Sigmoid colon (tissue), 7 donors: ENCODE results near the gene RAB40B. TPM values are rescaled to one million over a fixed set of nuclear protein-coding genes. Genes with fewer than 3 reads are reported as not detected.

Experiments used
- DNase-seq: peaks from one replicate; pipeline ENCODE4 v3.0.0-alpha.2; 2019
- H3K27ac ChIP-seq, 4 donors: fragments of 200-600 bp; sonication (generic); one replicate each; pipeline ENCODE4 v1.5.1; 2016 to 2019; ENCODE audit warnings: mild to moderate bottlenecking in 1 of 4
- H3K27me3 ChIP-seq, 3 donors: fragments of 200-600 bp; sonication (generic); one replicate each; pipeline ENCODE4 v1.5.1; 2019; ENCODE audit warnings: mild to moderate bottlenecking in 1 of 3
- H3K36me3 ChIP-seq, 4 donors: fragments of 200-600 bp; sonication (generic); one replicate each; pipeline ENCODE4 v1.5.1; 2016 to 2019
- H3K4me1 ChIP-seq, 4 donors: fragments of 200-600 bp; sonication (generic); one replicate each; pipeline ENCODE4 v1.5.1; 2017 to 2019
- H3K4me3 ChIP-seq, 4 donors: fragments of 200-600 bp; sonication (generic); one replicate each; pipeline ENCODE4 v1.5.1; 2017 to 2019; ENCODE audit warnings: mild to moderate bottlenecking in 2 of 4, moderate library complexity in 1 of 4
- H3K9me3 ChIP-seq, 4 donors: fragments of 200-600 bp in 3 of 4; sonication (generic) in 3 of 4; one replicate each; pipeline versions ENCODE4 v1.5.1 to v1.6.1; 2013 to 2019
- EP300 ChIP-seq, 4 donors: sonication (generic); formaldehyde crosslinking; IDR thresholded peaks; one replicate each; pipeline ENCODE4 v1.6.1; 2017; ENCODE audit warnings: antibody characterized with exemption in 4 of 4
- POLR2A ChIP-seq, 2 donors: fragments of 450-650 bp; IDR thresholded peaks; one replicate each; pipeline ENCODE4 v1.6.1; 2016; ENCODE audit warnings: antibody characterized with exemption in 2 of 2, mild to moderate bottlenecking in 2 of 2, moderate library complexity in 2 of 2
- POLR2AphosphoS5 ChIP-seq, 4 donors: sonication (generic); formaldehyde crosslinking; IDR thresholded peaks; one replicate each; pipeline ENCODE4 v1.6.1; 2017; ENCODE audit warnings: antibody characterized with exemption in 4 of 4
- WGBS, 2 donors: extraction: QIAGEN DNeasy Blood & Tissue Kit; methylation state at CpG; one replicate each; pipeline ENCODE4 v1.1.7; 2013; 5-methylcytosine and 5-hydroxymethylcytosine counted together
- intact Hi-C: fragments of 100-400 bp; cut with DNase I; formaldehyde crosslinking; loops from one replicate; pipeline ENCODE4 v1.15.1; 2023
- polyA plus RNA-seq, 3 donors: library from polyadenylated mRNA; stranded (reverse); fragments of 200-250 nt; gene quantifications; one replicate each; pipeline ENCODE4 v1.2.3, GENCODE V29; 2013
- total RNA-seq, 4 donors: library from RNA; depleted of rRNA; stranded (reverse); fragments of >200 nt; gene quantifications; one replicate each; pipeline ENCODE4 v1.1.0, GENCODE V29; 2016
- TF ChIP-seq, protein P1 (sequence below), 4 experiments: fragments of 450-650 bp in 3 of 4; fragments of 200-600 bp in 1 of 4; IDR thresholded peaks; one replicate each; pipeline ENCODE4 v1.5.1; 2016 to 2019; ENCODE audit warnings: antibody characterized with exemption in 4 of 4, mild to moderate bottlenecking in 3 of 4, moderate library complexity in 2 of 4
- donor health status: healthy with polysubstance abuse.
- donor health status: Bipolar disorder and iron deficiency.
- donor health status: healthy.

Gene RAB40B
- total and polyA plus RNA-seq, 7 donors, result 11.7 to 32.7 (median 23.2) TPM

DNA sequence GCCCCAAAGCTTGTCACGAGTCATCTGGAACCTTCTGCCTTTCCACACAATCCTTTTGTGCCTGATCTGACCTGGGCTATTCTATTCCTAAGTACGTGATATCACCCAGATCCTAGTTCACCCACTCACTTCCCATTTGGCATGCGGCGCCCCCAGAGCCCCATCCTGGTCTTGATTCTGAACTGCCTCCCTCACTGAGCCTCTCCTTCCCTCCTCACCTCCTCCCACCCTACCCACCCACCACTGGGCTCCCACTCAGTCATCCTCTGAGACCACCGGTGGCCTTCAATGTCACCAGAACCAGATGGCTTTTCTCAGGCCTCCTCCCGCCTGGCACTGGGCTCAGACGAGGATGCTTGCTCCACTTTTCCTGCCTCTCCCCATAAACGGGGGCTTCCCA lies 68.8 kb downstream of the RAB40B start:
- intact Hi-C loops, result loop anchor here (10.0 kb wide), 1 partner anchor 275 kb away; the partner anchor contains the start of gene TEX19
- H3K36me3 ChIP-seq, result peaks cover 11 to 68% (median 39%) of the 10 kb centered on the region in 4 donors

DNA sequence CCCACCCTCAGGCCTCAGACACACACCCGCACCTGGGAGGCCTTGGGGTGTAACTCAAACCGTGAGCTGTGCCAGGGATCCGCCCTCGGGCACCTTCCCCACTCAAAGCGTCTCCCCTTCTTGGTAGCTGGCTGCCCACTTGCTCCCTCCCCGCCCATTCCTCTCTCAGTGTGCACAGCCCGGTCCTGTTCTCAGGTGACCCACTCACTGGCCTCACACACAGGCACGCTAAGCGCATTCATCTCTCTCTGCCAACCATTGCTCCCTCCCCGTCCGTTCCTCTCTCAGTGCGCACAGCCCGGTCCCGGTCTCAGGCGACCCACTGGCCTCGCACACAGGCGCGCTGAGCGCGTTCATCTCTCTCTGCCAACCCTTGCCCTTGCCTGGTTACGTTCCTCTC lies 71.1 kb downstream of the RAB40B start:
- Histone ChIP-seq H3K27ac (peak overlapping the region in 1 of 4 donors; percentile 25), H3K4me3 (no peak overlapping the region), H3K4me1 (no peaks in the 10 kb centered on the region), H3K27me3 (no peaks in the 10 kb centered on the region), H3K9me3 (no peaks in the 10 kb centered on the region), H3K36me3 (peaks cover 13 to 83% (median 47%) of the 10 kb centered on the region in 4 donors)
- DNase-seq, result no peak
- no peak for TF ChIP-seq EP300 (IDR thresholded peaks at IDR 0.05)
- no peak for TF ChIP-seq POLR2A (IDR thresholded peaks at IDR 0.05)
- TF ChIP-seq POLR2AphosphoS5 (IDR thresholded peaks at IDR 0.05), result no peak
- TF ChIP-seq, protein P1, sequence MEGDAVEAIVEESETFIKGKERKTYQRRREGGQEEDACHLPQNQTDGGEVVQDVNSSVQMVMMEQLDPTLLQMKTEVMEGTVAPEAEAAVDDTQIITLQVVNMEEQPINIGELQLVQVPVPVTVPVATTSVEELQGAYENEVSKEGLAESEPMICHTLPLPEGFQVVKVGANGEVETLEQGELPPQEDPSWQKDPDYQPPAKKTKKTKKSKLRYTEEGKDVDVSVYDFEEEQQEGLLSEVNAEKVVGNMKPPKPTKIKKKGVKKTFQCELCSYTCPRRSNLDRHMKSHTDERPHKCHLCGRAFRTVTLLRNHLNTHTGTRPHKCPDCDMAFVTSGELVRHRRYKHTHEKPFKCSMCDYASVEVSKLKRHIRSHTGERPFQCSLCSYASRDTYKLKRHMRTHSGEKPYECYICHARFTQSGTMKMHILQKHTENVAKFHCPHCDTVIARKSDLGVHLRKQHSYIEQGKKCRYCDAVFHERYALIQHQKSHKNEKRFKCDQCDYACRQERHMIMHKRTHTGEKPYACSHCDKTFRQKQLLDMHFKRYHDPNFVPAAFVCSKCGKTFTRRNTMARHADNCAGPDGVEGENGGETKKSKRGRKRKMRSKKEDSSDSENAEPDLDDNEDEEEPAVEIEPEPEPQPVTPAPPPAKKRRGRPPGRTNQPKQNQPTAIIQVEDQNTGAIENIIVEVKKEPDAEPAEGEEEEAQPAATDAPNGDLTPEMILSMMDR (IDR thresholded peaks at IDR 0.05), result no peak
- WGBS, 2 donors, result 89 to 92% methylated on average over 21 of the region's 21 CpGs
- intact Hi-C loops, result no loop called here

More for the DNA sequence above, 68.8 kb downstream of the RAB40B start:
- no peak overlapping the region for H3K27ac ChIP-seq
- no peak overlapping the region for H3K4me3 ChIP-seq
- DNase-seq, result no peak
- H3K9me3 ChIP-seq, result no peaks in the 10 kb centered on the region
- TF ChIP-seq POLR2AphosphoS5 (IDR thresholded peaks at IDR 0.05), result no peak
- no peaks in the 10 kb centered on the region for H3K27me3 ChIP-seq
- WGBS, 2 donors, result 88 to 91% methylated on average over 8 of the region's 8 CpGs
- H3K4me1 ChIP-seq, result no peaks in the 10 kb centered on the region

- 85 to 90% methylated on average over 15 of the region's 15 CpGs for WGBS, 2 donors
- peaks cover 13 to 99% (median 62%) of the 10 kb centered on the region in 4 donors for H3K36me3 ChIP-seq
- H3K9me3 ChIP-seq, result no peaks in the 10 kb centered on the region
- no peak for DNase-seq
- H3K4me1 ChIP-seq, result no peaks in the 10 kb centered on the region
- no peak overlapping the region for H3K4me3 ChIP-seq
- TF ChIP-seq EP300 (IDR thresholded peaks at IDR 0.05) (no peak), POLR2A (IDR thresholded peaks at IDR 0.05) (no peak), POLR2AphosphoS5 (IDR thresholded peaks at IDR 0.05) (no peak)
- TF ChIP-seq, protein P1 (IDR thresholded peaks at IDR 0.05), result no peak
- intact Hi-C loops, result no loop called here
- no peak overlapping the region for H3K27ac ChIP-seq
- H3K27me3 ChIP-seq, result no peaks in the 10 kb centered on the region
These were observed 74.8 kb downstream of the RAB40B start for GRCh38 chr17:82623707-82624106.

- 85 to 90% methylated on average over 10 of the region's 10 CpGs for WGBS, 2 donors
- Histone ChIP-seq H3K4me1 (no peaks in the 10 kb centered on the region), H3K27me3 (no peaks in the 10 kb centered on the region), H3K9me3 (no peaks in the 10 kb centered on the region), H3K4me3 (no peak overlapping the region), H3K27ac (no peak overlapping the region), H3K36me3 (peaks cover 13 to 99% (median 77%) of the 10 kb centered on the region in 4 donors)
- TF ChIP-seq POLR2A (IDR thresholded peaks at IDR 0.05), result no peak
- no peak for TF ChIP-seq POLR2AphosphoS5 (IDR thresholded peaks at IDR 0.05)
- TF ChIP-seq, protein P1 (IDR thresholded peaks at IDR 0.05), result no peak
- no peak for TF ChIP-seq EP300 (IDR thresholded peaks at IDR 0.05)
- intact Hi-C loops, result no loop called here
- DNase-seq, result no peak
These were observed 78.9 kb downstream of the RAB40B start for GRCh38 chr17:82619641-82620040.

DNA sequence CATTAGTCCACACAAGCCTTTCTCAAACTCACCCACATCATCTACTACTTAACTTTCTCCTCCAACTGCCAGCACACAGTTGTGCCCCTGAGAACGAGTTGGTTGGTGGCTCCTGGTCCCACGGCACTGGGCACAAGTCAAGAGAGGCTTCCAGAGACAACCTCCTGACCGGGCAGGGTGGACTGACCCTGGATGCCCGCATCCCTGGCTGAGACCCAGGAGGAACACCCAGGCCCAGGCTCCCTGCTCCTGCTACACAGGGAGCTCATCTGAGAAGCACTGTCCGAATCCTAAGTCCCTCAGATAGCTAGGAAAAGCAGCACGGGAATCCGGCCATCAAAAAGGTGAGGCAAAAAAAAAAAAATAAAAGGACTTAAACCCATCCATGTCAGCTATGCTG lies 79.3 kb downstream of the RAB40B start:
- peaks cover 13 to 99% (median 73%) of the 10 kb centered on the region in 4 donors for H3K36me3 ChIP-seq
- no peaks in the 10 kb centered on the region for H3K27me3 ChIP-seq
- no peak overlapping the region for H3K4me3 ChIP-seq
- DNase-seq, result no peak
- H3K9me3 ChIP-seq, result no peaks in the 10 kb centered on the region
- intact Hi-C loops, result no loop called here
- H3K4me1 ChIP-seq, result no peaks in the 10 kb centered on the region
- no peak for TF ChIP-seq POLR2A (IDR thresholded peaks at IDR 0.05)
- H3K27ac ChIP-seq, result no peak overlapping the region
- WGBS, 2 donors, result 92 to 94% methylated on average over 7 of the region's 7 CpGs
